CD4-positive, alpha-beta T cell treated with Interleukin-4 for 4 hours (primary cell): ENCODE data around the gene SARDH.
A peak's percentile ranks its signal among the peaks of the same experiment; 100 is the strongest.

ENCODE experiments used
- DNase-seq: peaks from one replicate; pipeline ENCODE4 v3.0.0-alpha.2; 2020

Gene SARDH

GRCh38 chr9:133731876-133732638 lies 6.1 kb downstream of the SARDH start:
- no peak for DNase-seq

- no peak for DNase-seq
These were observed 7.0 kb downstream of the SARDH start for GRCh38 chr9:133730994-133731715.

- DNase-seq = no peak
These were observed 8.4 kb downstream of the SARDH start for GRCh38 chr9:133729617-133730281.

GRCh38 chr9:133728856-133729616 lies 9.1 kb downstream of the SARDH start:
- no peak for DNase-seq

GRCh38 chr9:133727876-133728441 lies 10.2 kb downstream of the SARDH start:
- no peak for DNase-seq

- DNase-seq = no peak
These were observed 10.8 kb downstream of the SARDH start for GRCh38 chr9:133727277-133727875.

GRCh38 chr9:133726401-133727276 lies 11.5 kb downstream of the SARDH start:
- DNase-seq = peak; percentile 52

- DNase-seq = no peak
These were observed 12.3 kb downstream of the SARDH start for GRCh38 chr9:133725886-133726285.

GRCh38 chr9:133718563-133719315 lies 19.4 kb downstream of the SARDH start:
- no peak for DNase-seq

- DNase-seq = no peak
These were observed 20.8 kb downstream of the SARDH start for GRCh38 chr9:133717113-133718031.

- DNase-seq = no peak
These were observed 21.5 kb downstream of the SARDH start for GRCh38 chr9:133716564-133717112.

- no peak for DNase-seq
These were observed 22.1 kb downstream of the SARDH start for GRCh38 chr9:133715866-133716563.

- DNase-seq = no peak
These were observed 22.8 kb downstream of the SARDH start for GRCh38 chr9:133715295-133715865.

GRCh38 chr9:133714606-133715294 lies 23.4 kb downstream of the SARDH start:
- DNase-seq = no peak

GRCh38 chr9:133713960-133714495 lies 24.1 kb downstream of the SARDH start:
- DNase-seq = no peak

- DNase-seq = no peak
These were observed 24.8 kb downstream of the SARDH start for GRCh38 chr9:133713150-133713959.
